ENCODE results near the gene PTPN14.
A peak's percentile ranks its signal among the peaks of the same experiment; 100 is the strongest.

PTPN14 gene

DNA sequence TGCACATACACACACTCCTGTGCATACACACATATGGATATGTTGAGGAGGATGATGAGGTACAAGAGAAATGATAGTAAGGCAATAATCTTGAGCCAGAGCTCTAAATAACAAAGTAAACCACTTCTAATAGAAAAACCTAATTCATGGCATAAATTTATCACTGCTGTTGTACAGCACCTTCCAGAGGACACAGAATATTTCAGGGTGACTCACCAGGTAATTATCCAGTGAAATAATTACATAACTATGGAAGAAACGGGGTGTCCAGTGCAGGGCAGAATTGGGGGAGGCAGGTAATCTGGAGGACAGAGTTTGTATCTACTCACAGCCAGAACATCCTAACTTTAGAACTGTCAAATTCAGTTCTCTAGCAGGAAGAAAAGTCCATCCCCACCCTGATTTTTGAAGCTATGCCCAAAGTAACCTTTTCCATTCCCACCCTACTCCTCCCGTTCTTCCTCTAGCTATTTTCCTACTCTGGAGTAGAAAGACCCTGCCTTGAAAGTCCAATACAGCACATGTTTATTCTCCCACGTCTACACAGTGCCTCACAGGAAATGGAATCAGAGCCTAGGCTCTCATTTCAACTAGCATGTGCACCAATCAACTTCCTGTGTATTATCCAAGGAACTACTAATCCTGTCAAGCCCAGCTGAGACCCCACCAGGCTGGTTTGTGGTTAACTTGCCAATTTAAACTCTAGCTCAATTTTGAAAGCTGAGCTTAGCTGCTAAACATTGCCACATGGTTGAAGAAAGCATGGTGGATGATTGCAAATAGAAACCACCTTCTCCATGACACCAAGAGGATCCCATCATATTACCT lies 96.6 kb downstream of the PTPN14 start:
- H3K36me3 ChIP-seq (ENCODE audit: insufficient read depth, low read length), result peaks cover 6% of the 10 kb centered on the region
- H3K4me3 ChIP-seq (ENCODE audit: low read depth, low read length), result peak overlapping the region; percentile 5; the same call in 1 of the 2 replicates
- no peak overlapping the region for H2AFZ ChIP-seq (ENCODE audit: low read length, unreplicated experiment)
- H3K4me1 ChIP-seq (ENCODE audit: control insufficient read depth, insufficient read depth, low read length, unreplicated experiment), result peaks cover 69% of the 10 kb centered on the region
- H3K79me2 ChIP-seq (ENCODE audit: control insufficient read depth, insufficient read depth, low read length, unreplicated experiment), result peaks cover 81% of the 10 kb centered on the region
- H3K27ac ChIP-seq (ENCODE audit: low read depth, low read length), result peak overlapping the region; percentile 78
- H3K27me3 ChIP-seq (ENCODE audit: insufficient read depth, low read length), result no peaks in the 10 kb centered on the region

DNA sequence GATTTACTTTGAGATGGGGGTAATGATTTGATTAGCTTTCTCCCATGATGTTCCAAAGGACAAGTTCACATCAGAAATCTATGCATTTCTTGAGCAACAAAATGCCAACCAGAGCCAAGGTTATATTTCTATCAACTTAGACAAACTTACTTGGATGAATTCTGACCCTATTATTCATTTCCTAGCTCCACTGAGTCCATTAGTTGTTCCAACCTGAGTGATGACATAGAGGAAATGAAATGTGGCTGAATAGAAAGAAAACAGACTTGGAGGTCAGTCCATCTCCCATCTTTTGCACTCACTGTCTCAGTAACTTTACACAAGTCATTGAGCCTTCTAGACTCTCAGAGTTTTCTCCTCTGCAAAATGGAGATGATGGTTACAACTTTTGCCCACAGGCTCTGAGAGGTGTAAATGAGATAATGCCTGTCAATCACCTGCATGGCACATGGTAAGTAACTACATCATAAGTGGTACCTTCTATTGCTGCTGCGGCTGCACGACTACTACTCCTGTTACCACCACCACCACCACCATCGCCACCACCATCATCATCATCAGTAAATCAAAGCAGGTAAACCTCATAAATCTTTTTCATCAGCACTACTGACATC lies 98.2 kb downstream of the PTPN14 start:
- Histone ChIP-seq H3K27ac (ENCODE audit: low read depth, low read length) (peak overlapping the region; percentile 78), H3K36me3 (ENCODE audit: insufficient read depth, low read length) (peaks cover 10% of the 10 kb centered on the region), H3K79me2 (ENCODE audit: control insufficient read depth, insufficient read depth, low read length, unreplicated experiment) (peaks cover 83% of the 10 kb centered on the region), H2AFZ (ENCODE audit: low read length, unreplicated experiment) (no peak overlapping the region), H3K4me3 (ENCODE audit: low read depth, low read length) (no peak overlapping the region), H3K27me3 (ENCODE audit: insufficient read depth, low read length) (no peaks in the 10 kb centered on the region), H3K4me1 (ENCODE audit: control insufficient read depth, insufficient read depth, low read length, unreplicated experiment) (peaks cover 67% of the 10 kb centered on the region)

DNA sequence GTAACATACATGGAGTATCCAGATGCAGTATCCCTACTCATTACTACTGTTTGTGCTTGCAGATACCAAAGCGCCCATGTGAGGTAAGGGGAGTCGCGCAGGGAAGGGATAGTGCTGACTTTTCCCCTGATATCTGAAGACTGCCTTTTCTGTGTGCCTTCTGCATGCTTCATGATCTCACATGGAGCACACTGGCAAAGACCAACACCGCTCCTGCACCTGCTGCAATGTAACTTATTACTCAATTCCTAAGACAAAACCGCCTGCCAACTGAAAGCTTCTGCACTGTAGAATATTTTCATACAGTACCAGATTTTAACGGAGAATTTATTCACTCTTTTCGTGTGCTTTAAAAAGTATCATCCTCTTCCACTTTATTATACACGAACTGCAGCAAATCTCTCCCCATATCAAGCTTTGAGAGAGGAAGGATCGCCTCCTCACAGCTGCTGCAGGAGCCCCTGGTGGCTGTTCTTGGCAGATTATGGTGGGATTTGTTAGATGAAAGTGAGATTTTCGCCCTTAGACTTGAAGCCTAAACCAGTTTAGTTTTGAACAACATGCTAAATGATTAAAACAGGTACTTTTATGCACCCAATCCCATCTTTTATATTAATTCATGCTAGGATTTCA lies 99.1 kb downstream of the PTPN14 start:
- Histone ChIP-seq H3K4me3 (ENCODE audit: low read depth, low read length) (no peak overlapping the region), H3K79me2 (ENCODE audit: control insufficient read depth, insufficient read depth, low read length, unreplicated experiment) (peaks cover 74% of the 10 kb centered on the region), H3K27me3 (ENCODE audit: insufficient read depth, low read length) (no peaks in the 10 kb centered on the region), H3K4me1 (ENCODE audit: control insufficient read depth, insufficient read depth, low read length, unreplicated experiment) (peaks cover 74% of the 10 kb centered on the region), H2AFZ (ENCODE audit: low read length, unreplicated experiment) (no peak overlapping the region), H3K36me3 (ENCODE audit: insufficient read depth, low read length) (peaks cover 10% of the 10 kb centered on the region), H3K27ac (ENCODE audit: low read depth, low read length) (peak overlapping the region; percentile 78)

DNA sequence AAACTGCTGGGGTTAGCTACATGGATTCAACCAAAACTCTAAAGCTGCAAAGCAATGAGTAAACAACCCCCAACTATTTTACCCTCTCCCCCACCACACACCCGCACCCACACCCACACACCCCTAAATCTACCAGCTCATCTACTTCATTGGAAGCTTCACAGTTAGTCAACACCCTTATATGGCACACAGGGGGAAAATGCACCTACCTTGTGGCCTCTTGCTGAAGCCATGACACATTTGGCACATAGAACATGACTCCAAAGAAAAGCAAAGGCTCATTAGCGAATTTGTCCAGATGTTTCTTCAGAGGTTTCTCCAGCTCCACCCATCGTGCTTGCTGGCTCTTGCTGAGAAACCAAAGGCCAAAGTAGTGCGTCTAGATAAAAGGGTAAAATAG lies 99.8 kb downstream of the PTPN14 start:
- H3K27ac ChIP-seq (ENCODE audit: low read depth, low read length), result no peak overlapping the region
- H3K4me3 ChIP-seq (ENCODE audit: low read depth, low read length), result no peak overlapping the region
- H3K36me3 ChIP-seq (ENCODE audit: insufficient read depth, low read length), result peaks cover 10% of the 10 kb centered on the region
- H3K4me1 ChIP-seq (ENCODE audit: control insufficient read depth, insufficient read depth, low read length, unreplicated experiment), result peaks cover 74% of the 10 kb centered on the region
- H3K27me3 ChIP-seq (ENCODE audit: insufficient read depth, low read length), result no peaks in the 10 kb centered on the region
- H2AFZ ChIP-seq (ENCODE audit: low read length, unreplicated experiment), result no peak overlapping the region
- H3K79me2 ChIP-seq (ENCODE audit: control insufficient read depth, insufficient read depth, low read length, unreplicated experiment), result peaks cover 68% of the 10 kb centered on the region

DNA sequence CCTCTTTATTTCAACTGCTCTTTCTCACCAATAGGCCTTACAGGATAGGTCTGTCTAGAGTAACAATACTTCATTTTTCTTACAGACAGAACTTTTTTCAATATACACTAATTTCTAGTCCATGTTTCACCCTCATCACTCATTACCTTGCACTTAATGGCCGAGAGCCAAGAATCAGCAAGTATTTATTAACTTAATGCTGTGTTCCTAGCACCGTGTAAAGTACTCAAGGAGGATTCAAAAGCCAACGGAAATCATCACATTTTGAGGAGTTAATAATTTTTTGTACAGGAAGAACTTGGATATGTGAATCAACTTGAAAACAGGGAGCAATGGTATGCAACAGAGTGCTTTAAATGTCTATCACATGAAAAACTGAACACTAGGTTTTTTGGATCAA lies 102.0 kb downstream of the PTPN14 start:
- Histone ChIP-seq H3K4me1 (ENCODE audit: control insufficient read depth, insufficient read depth, low read length, unreplicated experiment) (peaks cover 74% of the 10 kb centered on the region), H3K79me2 (ENCODE audit: control insufficient read depth, insufficient read depth, low read length, unreplicated experiment) (peaks cover 55% of the 10 kb centered on the region), H3K4me3 (ENCODE audit: low read depth, low read length) (no peak overlapping the region), H3K27ac (ENCODE audit: low read depth, low read length) (no peak overlapping the region), H3K27me3 (ENCODE audit: insufficient read depth, low read length) (no peaks in the 10 kb centered on the region), H2AFZ (ENCODE audit: low read length, unreplicated experiment) (no peak overlapping the region), H3K36me3 (ENCODE audit: insufficient read depth, low read length) (peaks cover 10% of the 10 kb centered on the region)

DNA sequence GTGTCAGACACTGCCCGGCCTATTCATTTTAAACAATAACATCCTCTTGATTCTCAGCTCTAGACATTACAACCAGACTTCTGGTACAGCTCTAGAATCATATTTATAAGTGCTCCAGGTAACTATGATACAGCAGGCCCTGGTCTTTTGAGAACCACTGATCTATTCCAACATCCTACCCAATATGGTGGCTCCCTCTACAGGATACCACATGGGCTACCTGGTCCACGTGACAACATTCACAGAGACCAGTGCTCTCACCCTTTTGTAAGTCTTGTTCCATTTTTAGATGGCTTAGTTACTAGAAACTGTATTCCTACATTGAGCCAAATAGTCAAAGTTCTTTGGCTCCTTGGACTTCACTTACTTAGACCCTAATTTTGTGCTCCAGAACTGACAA lies 102.9 kb downstream of the PTPN14 start:
- Histone ChIP-seq H3K4me3 (ENCODE audit: low read depth, low read length) (no peak overlapping the region), H3K27ac (ENCODE audit: low read depth, low read length) (peak overlapping the region; percentile 98), H3K36me3 (ENCODE audit: insufficient read depth, low read length) (peaks cover 10% of the 10 kb centered on the region), H3K4me1 (ENCODE audit: control insufficient read depth, insufficient read depth, low read length, unreplicated experiment) (peaks cover 74% of the 10 kb centered on the region), H3K27me3 (ENCODE audit: insufficient read depth, low read length) (no peaks in the 10 kb centered on the region), H2AFZ (ENCODE audit: low read length, unreplicated experiment) (no peak overlapping the region), H3K79me2 (ENCODE audit: control insufficient read depth, insufficient read depth, low read length, unreplicated experiment) (peaks cover 55% of the 10 kb centered on the region)

DNA sequence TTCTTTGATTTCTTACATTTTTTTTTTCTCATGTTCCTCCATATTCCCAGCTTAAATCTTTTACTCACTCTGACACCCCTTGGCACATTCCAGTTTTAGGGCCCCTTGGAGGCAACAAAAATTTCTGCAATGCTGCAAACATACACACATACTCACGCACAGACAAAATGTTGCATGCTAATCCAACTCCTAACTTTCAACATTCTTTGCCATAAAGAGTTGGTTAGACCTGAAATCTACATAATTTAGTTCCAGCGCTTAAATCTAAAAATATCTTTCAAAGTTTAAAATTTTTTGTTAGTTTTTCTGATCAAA lies 103.9 kb downstream of the PTPN14 start:
- no peak overlapping the region for H2AFZ ChIP-seq (ENCODE audit: low read length, unreplicated experiment)
- H3K4me3 ChIP-seq (ENCODE audit: low read depth, low read length), result peak overlapping the region; percentile 42; the same call in 1 of the 2 replicates
- H3K79me2 ChIP-seq (ENCODE audit: control insufficient read depth, insufficient read depth, low read length, unreplicated experiment), result peaks cover 55% of the 10 kb centered on the region
- peak overlapping the region; percentile 98 for H3K27ac ChIP-seq (ENCODE audit: low read depth, low read length)
- peaks cover 66% of the 10 kb centered on the region for H3K4me1 ChIP-seq (ENCODE audit: control insufficient read depth, insufficient read depth, low read length, unreplicated experiment)
- peaks cover 10% of the 10 kb centered on the region for H3K36me3 ChIP-seq (ENCODE audit: insufficient read depth, low read length)
- no peaks in the 10 kb centered on the region for H3K27me3 ChIP-seq (ENCODE audit: insufficient read depth, low read length)

DNA sequence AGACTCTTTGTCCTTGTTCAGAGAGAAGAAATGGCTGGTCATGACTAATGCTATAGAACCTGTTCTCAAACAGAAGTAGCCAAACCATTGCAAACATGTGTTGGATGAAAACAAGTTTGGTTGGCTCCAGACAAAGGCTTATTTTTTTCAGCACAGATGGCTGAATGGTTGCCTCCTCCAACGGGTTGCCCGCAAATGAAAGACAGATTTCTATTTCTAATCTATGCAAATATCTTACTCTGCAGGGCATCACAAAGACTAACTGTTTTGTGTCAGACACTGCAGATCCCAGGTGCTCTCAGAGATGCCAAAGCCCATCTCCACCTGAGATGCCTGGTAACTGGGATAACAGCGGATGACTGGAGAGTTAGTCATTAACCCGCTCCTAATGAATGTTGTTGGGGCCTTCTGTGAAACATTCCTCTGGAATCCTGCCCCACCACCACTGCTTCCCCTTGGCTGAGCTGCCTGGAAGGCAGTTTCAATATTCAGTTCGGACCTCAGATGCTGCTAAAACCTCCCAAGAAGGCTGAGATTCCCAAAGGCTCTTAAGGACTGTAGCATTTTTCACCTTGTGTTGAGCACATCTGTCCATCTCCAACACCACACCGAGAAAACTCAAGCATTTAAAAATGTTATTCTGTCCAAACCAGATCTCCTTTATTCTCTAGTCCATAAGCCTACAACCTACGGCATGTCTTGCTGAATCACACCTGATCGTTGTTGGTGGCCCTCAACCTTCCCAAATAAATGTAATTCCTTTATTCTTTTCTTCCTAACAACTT lies 104.4 kb downstream of the PTPN14 start:
- no peak overlapping the region for H2AFZ ChIP-seq (ENCODE audit: low read length, unreplicated experiment)
- H3K4me3 ChIP-seq (ENCODE audit: low read depth, low read length), result peak overlapping the region; percentile 51; the same call in 1 of the 2 replicates
- peaks cover 61% of the 10 kb centered on the region for H3K4me1 ChIP-seq (ENCODE audit: control insufficient read depth, insufficient read depth, low read length, unreplicated experiment)
- H3K27ac ChIP-seq (ENCODE audit: low read depth, low read length), result peak overlapping the region; percentile 98
- H3K36me3 ChIP-seq (ENCODE audit: insufficient read depth, low read length), result peaks cover 14% of the 10 kb centered on the region
- H3K27me3 ChIP-seq (ENCODE audit: insufficient read depth, low read length), result no peaks in the 10 kb centered on the region
- H3K79me2 ChIP-seq (ENCODE audit: control insufficient read depth, insufficient read depth, low read length, unreplicated experiment), result peaks cover 55% of the 10 kb centered on the region

DNA sequence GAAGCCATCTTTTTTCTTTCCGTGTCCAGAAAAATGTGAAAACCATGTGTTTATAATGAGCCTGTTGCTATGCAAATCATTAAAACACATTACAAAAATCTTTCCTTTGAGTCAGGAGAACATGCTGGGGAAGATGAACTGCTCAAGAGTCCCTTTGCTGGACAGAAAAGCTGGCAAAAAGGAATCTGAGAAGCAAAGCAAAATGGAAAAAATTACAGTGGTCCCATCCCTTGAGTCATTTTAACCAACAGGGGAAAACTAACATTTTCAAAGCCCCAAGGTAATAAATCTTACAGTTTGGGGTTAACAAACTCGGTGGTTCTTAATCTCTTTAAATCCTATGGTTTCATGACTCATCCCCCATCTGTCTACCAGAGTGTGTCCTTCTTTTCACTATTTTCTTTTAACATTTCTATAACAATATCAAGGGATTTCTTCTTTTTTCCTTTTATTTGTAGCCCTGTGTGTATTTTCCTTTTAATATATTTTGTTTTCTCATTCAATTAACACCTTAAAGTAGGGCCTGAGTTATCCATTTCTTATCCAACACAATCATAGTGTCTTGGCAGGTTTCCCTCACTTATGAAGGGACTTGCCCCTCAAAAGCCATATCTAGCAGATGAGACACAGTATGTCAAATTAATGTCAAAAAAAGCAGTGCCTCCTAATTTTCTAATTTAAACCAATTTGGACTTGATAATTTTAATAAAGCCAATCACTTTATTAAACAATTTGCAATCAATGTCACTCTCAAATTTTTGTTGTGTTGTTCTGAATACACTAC lies 105.4 kb downstream of the PTPN14 start:
- H3K79me2 ChIP-seq (ENCODE audit: control insufficient read depth, insufficient read depth, low read length, unreplicated experiment), result peaks cover 56% of the 10 kb centered on the region
- peaks cover 62% of the 10 kb centered on the region for H3K4me1 ChIP-seq (ENCODE audit: control insufficient read depth, insufficient read depth, low read length, unreplicated experiment)
- H3K27me3 ChIP-seq (ENCODE audit: insufficient read depth, low read length), result no peaks in the 10 kb centered on the region
- H3K4me3 ChIP-seq (ENCODE audit: low read depth, low read length), result peak overlapping the region; percentile 51; the same call in 1 of the 2 replicates
- peaks cover 17% of the 10 kb centered on the region for H3K36me3 ChIP-seq (ENCODE audit: insufficient read depth, low read length)
- H2AFZ ChIP-seq (ENCODE audit: low read length, unreplicated experiment), result no peak overlapping the region
- H3K27ac ChIP-seq (ENCODE audit: low read depth, low read length), result peak overlapping the region; percentile 98

DNA sequence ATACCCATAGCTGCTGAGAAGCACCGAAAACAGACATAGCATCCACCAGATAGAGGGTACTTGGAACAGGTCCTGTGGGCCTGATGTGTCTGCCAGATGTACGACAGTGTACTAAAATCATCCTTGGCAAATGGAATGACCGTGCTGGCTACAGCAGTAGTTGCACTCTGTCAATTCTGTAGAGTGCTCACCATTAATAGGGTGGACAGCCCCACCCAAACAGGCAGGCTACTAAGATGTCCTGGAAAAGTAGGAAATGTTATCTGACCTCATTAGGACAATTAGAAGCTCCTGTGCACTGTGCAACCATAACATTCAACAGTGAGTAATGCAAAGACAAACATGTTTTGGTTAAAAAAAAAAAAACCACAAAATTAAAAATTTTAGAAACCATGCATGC lies 106.2 kb downstream of the PTPN14 start:
- H3K27ac ChIP-seq (ENCODE audit: low read depth, low read length), result peak overlapping the region; percentile 98
- peaks cover 11% of the 10 kb centered on the region for H3K36me3 ChIP-seq (ENCODE audit: insufficient read depth, low read length)
- H3K79me2 ChIP-seq (ENCODE audit: control insufficient read depth, insufficient read depth, low read length, unreplicated experiment), result peaks cover 58% of the 10 kb centered on the region
- H2AFZ ChIP-seq (ENCODE audit: low read length, unreplicated experiment), result no peak overlapping the region
- peak overlapping the region; percentile 51 for H3K4me3 ChIP-seq (ENCODE audit: low read depth, low read length)
- no peaks in the 10 kb centered on the region for H3K27me3 ChIP-seq (ENCODE audit: insufficient read depth, low read length)
- H3K4me1 ChIP-seq (ENCODE audit: control insufficient read depth, insufficient read depth, low read length, unreplicated experiment), result peaks cover 70% of the 10 kb centered on the region

All from ACC112 (cell line).